GM23338 (cell line): Measurements from ENCODE around the gene SPATA13. TPM values are rescaled to one million over a fixed set of nuclear protein-coding genes. Genes with fewer than 3 reads are reported as not detected.
A peak's percentile ranks its signal among the peaks of the same experiment; 100 is the strongest.

ENCODE experiments used
- ATAC-seq: fragments of 200-7000 bp; cut with Tn5 transposase; 3 replicates; pipeline ENCODE4 v1.9.1; 2020
- DNase-seq: peaks from one replicate; pipeline ENCODE4 v3.0.0-alpha.2; 2015; ENCODE audit warnings: low spot score
- H2AFZ ChIP-seq: fragments of 200-600 bp; sonication (generic); 2 replicates; pipeline ENCODE4 v1.8.0; 2016; ENCODE audit warnings: antibody characterized with exemption, mild to moderate bottlenecking, moderate library complexity
- H3F3A ChIP-seq: fragments of 200-600 bp; sonication (generic); replicated peaks from 2 replicates; pipeline ENCODE4 v1.8.0; 2017; ENCODE audit warnings: antibody characterized with exemption, mixed run types, low read depth
- H3K27ac ChIP-seq: fragments of 200-600 bp; sonication (generic); 2 replicates; pipeline ENCODE4 v1.6.1; 2016; ENCODE audit warnings: low read depth
- H3K27me3 ChIP-seq: fragments of 200-600 bp; sonication (generic); 2 replicates; pipeline ENCODE4 v1.8.0; 2016; ENCODE audit warnings: mild to moderate bottlenecking, mixed run types, moderate library complexity; ENCODE audit not compliant: insufficient read depth
- H3K36me3 ChIP-seq: fragments of 200-600 bp; sonication (generic); 2 replicates; pipeline ENCODE4 v1.8.0; 2016; ENCODE audit warnings: mild to moderate bottlenecking; ENCODE audit not compliant: insufficient read depth
- H3K4me1 ChIP-seq: fragments of 200-600 bp; sonication (generic); 2 replicates; pipeline ENCODE4 v1.8.0; 2016; ENCODE audit warnings: mild to moderate bottlenecking, moderate library complexity; ENCODE audit not compliant: insufficient read depth
- H3K4me2 ChIP-seq: fragments of 200-600 bp; sonication (generic); 2 replicates; pipeline ENCODE4 v1.7.1; 2017; ENCODE audit warnings: mixed run types
- H3K4me3 ChIP-seq: fragments of 200-600 bp; sonication (generic); 2 replicates; pipeline ENCODE4 v1.6.1; 2016; ENCODE audit warnings: mixed run types
- H3K79me2 ChIP-seq: fragments of 200-600 bp; sonication (generic); replicated peaks from 2 replicates; pipeline ENCODE4 v1.8.0; 2017; ENCODE audit warnings: mild to moderate bottlenecking; ENCODE audit not compliant: insufficient read depth
- H3K9me2 ChIP-seq: fragments of 200-600 bp; sonication (generic); 2 replicates; pipeline ENCODE4 v1.8.0; 2017; ENCODE audit not compliant: insufficient read depth
- H4K20me1 ChIP-seq: fragments of 200-600 bp; sonication (generic); replicated peaks from 2 replicates; pipeline ENCODE4 v1.8.0; 2017; ENCODE audit warnings: mild to moderate bottlenecking; ENCODE audit not compliant: insufficient read depth
- H3K27ac Mint-ChIP-seq: 2 replicates; pipeline ENCODE4 v1.8.0; 2020; ENCODE audit warnings: inconsistent platforms, mild to moderate bottlenecking, moderate library complexity, mixed read lengths
- H3K27me3 Mint-ChIP-seq: 3 replicates; pipeline ENCODE4 v1.8.0; 2022; ENCODE audit warnings: low read depth, mild to moderate bottlenecking, moderate library complexity, mixed read lengths, inconsistent platforms; ENCODE audit not compliant: insufficient read depth, poor library complexity
- H3K36me3 Mint-ChIP-seq: 3 replicates; pipeline ENCODE4 v1.8.0; 2021; ENCODE audit warnings: low read depth, mild to moderate bottlenecking, inconsistent platforms, moderate library complexity, mixed read lengths
- H3K4me1 Mint-ChIP-seq: 3 replicates; pipeline ENCODE4 v1.8.0; 2020; ENCODE audit warnings: mild to moderate bottlenecking, inconsistent platforms, mixed read lengths
- H3K4me3 Mint-ChIP-seq: 3 replicates; pipeline ENCODE4 v1.8.0; 2021; ENCODE audit warnings: moderate library complexity, mild to moderate bottlenecking, inconsistent platforms, mixed read lengths
- H3K9me3 Mint-ChIP-seq: 3 replicates; pipeline ENCODE4 v1.8.0; 2020; ENCODE audit warnings: moderate library complexity, mild to moderate bottlenecking, inconsistent platforms, mixed read lengths
- CREB1 ChIP-seq: fragments of 250-450 bp; sonication (Bioruptor Pico); IDR thresholded peaks from 2 replicates; pipeline ENCODE4 v1.5.0; 2020; ENCODE audit warnings: low read depth, mild to moderate bottlenecking, moderate library complexity
- EZH2 ChIP-seq: fragments of 200-600 bp; sonication (generic); IDR thresholded peaks from one replicate; pipeline ENCODE4 v1.8.0; 2017; ENCODE audit warnings: antibody characterized with exemption, mild to moderate bottlenecking, low read depth; ENCODE audit not compliant: unreplicated experiment
- EZH2phosphoT487 ChIP-seq: fragments of 200-600 bp; sonication (generic); IDR thresholded peaks from one replicate; pipeline ENCODE4 v1.8.1; 2018; ENCODE audit warnings: antibody characterized with exemption; ENCODE audit not compliant: unreplicated experiment
- JUNB ChIP-seq: IDR thresholded peaks from one replicate; pipeline ENCODE4 v1.6.1; 2016; ENCODE audit warnings: antibody characterized with exemption; ENCODE audit not compliant: unreplicated experiment
- NANOG ChIP-seq: IDR thresholded peaks from 2 replicates; pipeline ENCODE4 v1.6.1; 2016; ENCODE audit warnings: antibody characterized with exemption, borderline replicate concordance
- POLR2AphosphoS5 ChIP-seq: IDR thresholded peaks from 2 replicates; pipeline ENCODE4 v1.6.1; 2016; ENCODE audit warnings: antibody characterized with exemption, low read depth
- REST ChIP-seq: IDR thresholded peaks from one replicate; pipeline ENCODE4 v1.6.1; 2018; ENCODE audit warnings: antibody characterized with exemption; ENCODE audit not compliant: unreplicated experiment
- STAT1 ChIP-seq: IDR thresholded peaks from one replicate; pipeline ENCODE4 v1.6.1; 2016; ENCODE audit warnings: antibody characterized with exemption; ENCODE audit not compliant: unreplicated experiment
- ZNF114 ChIP-seq: fragments of 250-450 bp; sonication (Bioruptor Pico); IDR thresholded peaks from 2 replicates; pipeline ENCODE4 v1.5.0; 2020; ENCODE audit warnings: mild to moderate bottlenecking, moderate library complexity
- ZNF331 ChIP-seq: fragments of 250-450 bp; sonication (Bioruptor Pico); IDR thresholded peaks from 2 replicates; pipeline ENCODE4 v1.5.0; 2020; ENCODE audit warnings: low read depth, mild to moderate bottlenecking, moderate library complexity
- polyA plus RNA-seq: library from polyadenylated mRNA; unstranded; fragments of >200 nt; fragmentation: Nextera tagmentation; extraction: Ambion mirVana; gene quantifications from 2 replicates; pipeline ENCODE4 v1.2.1, GENCODE V29; 2016
- total RNA-seq: library from RNA; depleted of rRNA; stranded (reverse); fragments of >200 nt; shearing (Covaris generic); gene quantifications from 2 replicates; pipeline ENCODE4 v1.2.3, GENCODE V29; 2014
- TF ChIP-seq, protein P1 (sequence below), 2 experiments: fragments of 200-600 bp in 1 of 2; sonication (generic) in 1 of 2; conservative IDR thresholded peaks; 2 replicates each; pipeline versions ENCODE4 v1.5.1 to v1.6.1; 2016 to 2017; ENCODE audit warnings: antibody characterized with exemption in 2 of 2, low read depth in 2 of 2, mild to moderate bottlenecking in 2 of 2, moderate library complexity in 1 of 2
- TF ChIP-seq, protein P2 (sequence below): fragments of 250-450 bp; sonication (Bioruptor Pico); IDR thresholded peaks from 2 replicates; pipeline ENCODE4 v1.5.0; 2020; ENCODE audit warnings: mild to moderate bottlenecking, moderate library complexity
- TF ChIP-seq, protein P3 (sequence below): IDR thresholded peaks from 2 replicates; pipeline ENCODE4 v1.6.1; 2016; ENCODE audit warnings: antibody characterized with exemption

The SPATA13 gene
- total and polyA plus RNA-seq, 2 experiments from 2014 or later, result 11.9 to 45.7 TPM

DNA sequence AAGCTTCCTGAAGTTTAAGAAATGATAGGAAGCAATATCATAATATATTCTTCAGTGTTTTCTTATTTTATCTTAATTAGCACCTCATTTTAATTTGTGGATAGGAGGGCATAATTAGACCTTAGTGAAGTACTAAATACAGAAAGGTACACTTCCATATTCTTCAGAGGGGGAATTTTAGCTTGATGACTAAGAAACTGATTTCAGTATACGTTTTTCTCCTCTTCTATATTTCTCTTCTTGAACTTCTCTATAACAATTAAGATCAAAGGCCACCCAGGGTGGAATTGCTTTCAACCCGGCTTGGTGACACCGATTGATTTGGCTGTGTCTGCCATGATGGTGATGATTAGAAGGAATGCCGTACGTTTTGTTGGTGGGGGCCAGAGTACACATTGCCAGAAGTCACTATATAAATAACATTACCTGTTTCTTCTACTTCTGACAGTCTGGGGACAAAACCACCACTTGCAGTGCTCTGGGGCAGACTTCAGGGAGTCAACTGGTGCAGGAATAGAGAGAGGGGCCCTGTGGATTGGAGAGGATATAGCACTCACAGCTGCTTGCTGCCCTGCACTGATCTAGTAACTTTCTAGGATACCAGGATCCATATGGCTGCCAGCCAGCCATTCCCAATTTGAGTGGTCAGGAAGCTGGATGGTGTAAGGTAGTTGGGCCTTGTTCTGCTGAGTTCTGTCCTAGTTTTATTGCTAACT, 73.8 kb downstream of the SPATA13 start:
- H4K20me1 ChIP-seq, result no peaks in the 10 kb centered on the region; the same call in 1 of the 2 replicates
- H3K27me3 ChIP-seq, result no peaks in the 10 kb centered on the region
- Mint-ChIP-seq H3K36me3 (no peaks in the 10 kb centered on the region), H3K27me3 (peaks cover 4% of the 10 kb centered on the region), H3K4me3 (no peak overlapping the region), H3K9me3 (no peaks in the 10 kb centered on the region), H3K4me1 (peaks cover 33% of the 10 kb centered on the region), H3K27ac (no peak overlapping the region; the same call in 1 of the 2 replicates)
- no peaks in the 10 kb centered on the region for H3F3A ChIP-seq
- H3K36me3 ChIP-seq, result no peaks in the 10 kb centered on the region
- no peak overlapping the region for H2AFZ ChIP-seq
- H3K4me2 ChIP-seq, result no peak overlapping the region
- ATAC-seq (peak; percentile 24; the same call in 1 of the 3 replicates), DNase-seq (no peak)
- peaks cover 65% of the 10 kb centered on the region for H3K79me2 ChIP-seq
- TF ChIP-seq, protein P1, sequence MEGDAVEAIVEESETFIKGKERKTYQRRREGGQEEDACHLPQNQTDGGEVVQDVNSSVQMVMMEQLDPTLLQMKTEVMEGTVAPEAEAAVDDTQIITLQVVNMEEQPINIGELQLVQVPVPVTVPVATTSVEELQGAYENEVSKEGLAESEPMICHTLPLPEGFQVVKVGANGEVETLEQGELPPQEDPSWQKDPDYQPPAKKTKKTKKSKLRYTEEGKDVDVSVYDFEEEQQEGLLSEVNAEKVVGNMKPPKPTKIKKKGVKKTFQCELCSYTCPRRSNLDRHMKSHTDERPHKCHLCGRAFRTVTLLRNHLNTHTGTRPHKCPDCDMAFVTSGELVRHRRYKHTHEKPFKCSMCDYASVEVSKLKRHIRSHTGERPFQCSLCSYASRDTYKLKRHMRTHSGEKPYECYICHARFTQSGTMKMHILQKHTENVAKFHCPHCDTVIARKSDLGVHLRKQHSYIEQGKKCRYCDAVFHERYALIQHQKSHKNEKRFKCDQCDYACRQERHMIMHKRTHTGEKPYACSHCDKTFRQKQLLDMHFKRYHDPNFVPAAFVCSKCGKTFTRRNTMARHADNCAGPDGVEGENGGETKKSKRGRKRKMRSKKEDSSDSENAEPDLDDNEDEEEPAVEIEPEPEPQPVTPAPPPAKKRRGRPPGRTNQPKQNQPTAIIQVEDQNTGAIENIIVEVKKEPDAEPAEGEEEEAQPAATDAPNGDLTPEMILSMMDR (conservative IDR thresholded peaks at IDR 0.05; ENCODE audit: low read depth in 2 of 2), result no peak
- TF ChIP-seq REST, result no peak
- TF ChIP-seq CREB1 (CRISPR knock-in tag), result no peak
- no peak for TF ChIP-seq JUNB
- TF ChIP-seq, protein P2, sequence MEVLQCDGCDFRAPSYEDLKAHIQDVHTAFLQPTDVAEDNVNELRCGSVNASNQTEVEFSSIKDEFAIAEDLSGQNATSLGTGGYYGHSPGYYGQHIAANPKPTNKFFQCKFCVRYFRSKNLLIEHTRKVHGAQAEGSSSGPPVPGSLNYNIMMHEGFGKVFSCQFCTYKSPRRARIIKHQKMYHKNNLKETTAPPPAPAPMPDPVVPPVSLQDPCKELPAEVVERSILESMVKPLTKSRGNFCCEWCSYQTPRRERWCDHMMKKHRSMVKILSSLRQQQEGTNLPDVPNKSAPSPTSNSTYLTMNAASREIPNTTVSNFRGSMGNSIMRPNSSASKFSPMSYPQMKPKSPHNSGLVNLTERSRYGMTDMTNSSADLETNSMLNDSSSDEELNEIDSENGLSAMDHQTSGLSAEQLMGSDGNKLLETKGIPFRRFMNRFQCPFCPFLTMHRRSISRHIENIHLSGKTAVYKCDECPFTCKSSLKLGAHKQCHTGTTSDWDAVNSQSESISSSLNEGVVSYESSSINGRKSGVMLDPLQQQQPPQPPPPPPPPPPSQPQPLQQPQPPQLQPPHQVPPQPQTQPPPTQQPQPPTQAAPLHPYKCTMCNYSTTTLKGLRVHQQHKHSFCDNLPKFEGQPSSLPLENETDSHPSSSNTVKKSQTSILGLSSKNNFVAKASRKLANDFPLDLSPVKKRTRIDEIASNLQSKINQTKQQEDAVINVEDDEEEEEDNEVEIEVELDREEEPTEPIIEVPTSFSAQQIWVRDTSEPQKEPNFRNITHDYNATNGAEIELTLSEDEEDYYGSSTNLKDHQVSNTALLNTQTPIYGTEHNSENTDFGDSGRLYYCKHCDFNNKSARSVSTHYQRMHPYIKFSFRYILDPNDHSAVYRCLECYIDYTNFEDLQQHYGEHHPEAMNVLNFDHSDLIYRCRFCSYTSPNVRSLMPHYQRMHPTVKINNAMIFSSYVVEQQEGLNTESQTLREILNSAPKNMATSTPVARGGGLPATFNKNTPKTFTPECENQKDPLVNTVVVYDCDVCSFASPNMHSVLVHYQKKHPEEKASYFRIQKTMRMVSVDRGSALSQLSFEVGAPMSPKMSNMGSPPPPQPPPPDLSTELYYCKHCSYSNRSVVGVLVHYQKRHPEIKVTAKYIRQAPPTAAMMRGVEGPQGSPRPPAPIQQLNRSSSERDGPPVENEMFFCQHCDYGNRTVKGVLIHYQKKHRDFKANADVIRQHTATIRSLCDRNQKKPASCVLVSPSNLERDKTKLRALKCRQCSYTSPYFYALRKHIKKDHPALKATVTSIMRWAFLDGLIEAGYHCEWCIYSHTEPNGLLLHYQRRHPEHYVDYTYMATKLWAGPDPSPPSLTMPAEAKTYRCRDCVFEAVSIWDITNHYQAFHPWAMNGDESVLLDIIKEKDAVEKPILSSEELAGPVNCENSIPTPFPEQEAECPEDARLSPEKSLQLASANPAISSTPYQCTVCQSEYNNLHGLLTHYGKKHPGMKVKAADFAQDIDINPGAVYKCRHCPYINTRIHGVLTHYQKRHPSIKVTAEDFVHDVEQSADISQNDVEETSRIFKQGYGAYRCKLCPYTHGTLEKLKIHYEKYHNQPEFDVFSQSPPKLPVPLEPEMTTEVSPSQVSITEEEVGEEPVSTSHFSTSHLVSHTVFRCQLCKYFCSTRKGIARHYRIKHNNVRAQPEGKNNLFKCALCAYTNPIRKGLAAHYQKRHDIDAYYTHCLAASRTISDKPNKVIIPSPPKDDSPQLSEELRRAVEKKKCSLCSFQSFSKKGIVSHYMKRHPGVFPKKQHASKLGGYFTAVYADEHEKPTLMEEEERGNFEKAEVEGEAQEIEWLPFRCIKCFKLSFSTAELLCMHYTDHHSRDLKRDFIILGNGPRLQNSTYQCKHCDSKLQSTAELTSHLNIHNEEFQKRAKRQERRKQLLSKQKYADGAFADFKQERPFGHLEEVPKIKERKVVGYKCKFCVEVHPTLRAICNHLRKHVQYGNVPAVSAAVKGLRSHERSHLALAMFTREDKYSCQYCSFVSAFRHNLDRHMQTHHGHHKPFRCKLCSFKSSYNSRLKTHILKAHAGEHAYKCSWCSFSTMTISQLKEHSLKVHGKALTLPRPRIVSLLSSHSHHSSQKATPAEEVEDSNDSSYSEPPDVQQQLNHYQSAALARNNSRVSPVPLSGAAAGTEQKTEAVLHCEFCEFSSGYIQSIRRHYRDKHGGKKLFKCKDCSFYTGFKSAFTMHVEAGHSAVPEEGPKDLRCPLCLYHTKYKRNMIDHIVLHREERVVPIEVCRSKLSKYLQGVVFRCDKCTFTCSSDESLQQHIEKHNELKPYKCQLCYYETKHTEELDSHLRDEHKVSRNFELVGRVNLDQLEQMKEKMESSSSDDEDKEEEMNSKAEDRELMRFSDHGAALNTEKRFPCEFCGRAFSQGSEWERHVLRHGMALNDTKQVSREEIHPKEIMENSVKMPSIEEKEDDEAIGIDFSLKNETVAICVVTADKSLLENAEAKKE, result no peak
- TF ChIP-seq, protein P3, sequence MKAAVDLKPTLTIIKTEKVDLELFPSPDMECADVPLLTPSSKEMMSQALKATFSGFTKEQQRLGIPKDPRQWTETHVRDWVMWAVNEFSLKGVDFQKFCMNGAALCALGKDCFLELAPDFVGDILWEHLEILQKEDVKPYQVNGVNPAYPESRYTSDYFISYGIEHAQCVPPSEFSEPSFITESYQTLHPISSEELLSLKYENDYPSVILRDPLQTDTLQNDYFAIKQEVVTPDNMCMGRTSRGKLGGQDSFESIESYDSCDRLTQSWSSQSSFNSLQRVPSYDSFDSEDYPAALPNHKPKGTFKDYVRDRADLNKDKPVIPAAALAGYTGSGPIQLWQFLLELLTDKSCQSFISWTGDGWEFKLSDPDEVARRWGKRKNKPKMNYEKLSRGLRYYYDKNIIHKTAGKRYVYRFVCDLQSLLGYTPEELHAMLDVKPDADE, result no peak
- no peak for TF ChIP-seq NANOG
- TF ChIP-seq ZNF331 (CRISPR knock-in tag), result no peak
- TF ChIP-seq EZH2, result no peak
- TF ChIP-seq STAT1, result no peak
- TF ChIP-seq EZH2phosphoT487, result no peak
- TF ChIP-seq POLR2AphosphoS5, result no peak
- no peak for TF ChIP-seq ZNF114 (CRISPR knock-in tag)
- H3K27ac ChIP-seq, result 0 out of 2 replicates have a peak overlapping the region, but pooled peaks have one; percentile 29
- H3K4me1 ChIP-seq, result peaks cover 9% of the 10 kb centered on the region; the same call in 1 of the 2 replicates
- no peaks in the 10 kb centered on the region for H3K9me2 ChIP-seq
- no peak overlapping the region for H3K4me3 ChIP-seq
